Smooth muscle cell (in vitro differentiated cells): ENCODE results near the gene ANKRD44. TPM values are rescaled to one million over a fixed set of nuclear protein-coding genes. Genes with fewer than 3 reads are reported as not detected.

Experiments used
- DNase-seq: peaks from one replicate; lab custom pipeline; 2025; ENCODE audit not compliant: unreplicated experiment; lab: John Stamatoyannopoulos, UW
- H2AFZ ChIP-seq: fragments of 200-600 bp; sonication (generic); 2 replicates; pipeline ENCODE4 v1.6.0; 2016; ENCODE audit warnings: antibody characterized with exemption, low read depth, mild to moderate bottlenecking
- H3F3A ChIP-seq: fragments of 200-600 bp; sonication (generic); 2 replicates; pipeline ENCODE4 v1.6.0; 2017; ENCODE audit warnings: antibody characterized with exemption, low read depth
- H3K27ac ChIP-seq: fragments of 200-600 bp; sonication (generic); 2 replicates; pipeline ENCODE4 v1.5.1; 2016; ENCODE audit warnings: low read depth, mild to moderate bottlenecking
- H3K27me3 ChIP-seq: fragments of 200-600 bp; sonication (generic); 2 replicates; pipeline ENCODE4 v1.6.1; 2016; ENCODE audit warnings: low read depth, mild to moderate bottlenecking
- H3K36me3 ChIP-seq: fragments of 200-600 bp; sonication (generic); 2 replicates; pipeline ENCODE4 v1.5.1; 2016; ENCODE audit warnings: low read depth
- H3K4me1 ChIP-seq: fragments of 200-600 bp; sonication (generic); 2 replicates; pipeline ENCODE4 v1.5.1; 2016; ENCODE audit warnings: low read depth
- H3K4me2 ChIP-seq: fragments of 200-600 bp; sonication (generic); 2 replicates; pipeline ENCODE4 v1.6.0; 2016; ENCODE audit warnings: mild to moderate bottlenecking
- H3K4me3 ChIP-seq: fragments of 200-600 bp; sonication (generic); 2 replicates; pipeline ENCODE4 v1.5.1; 2016; ENCODE audit warnings: mild to moderate bottlenecking
- H3K79me2 ChIP-seq: fragments of 200-600 bp; sonication (generic); 2 replicates; pipeline ENCODE4 v1.6.0; 2016; ENCODE audit warnings: low read depth, mild to moderate bottlenecking
- H3K9ac ChIP-seq: fragments of 200-600 bp; sonication (generic); 2 replicates; pipeline ENCODE4 v1.6.0; 2016; ENCODE audit warnings: low read depth
- H3K9me3 ChIP-seq: fragments of 200-600 bp; sonication (generic); replicated peaks from 2 replicates; pipeline ENCODE4 v1.5.1; 2016; ENCODE audit warnings: low read depth
- H4K20me1 ChIP-seq: fragments of 200-600 bp; sonication (generic); 2 replicates; pipeline ENCODE4 v1.6.0; 2016; ENCODE audit warnings: low read depth
- CTCF ChIP-seq: fragments of 200-600 bp; sonication (generic); IDR thresholded peaks from 2 replicates; pipeline ENCODE4 v1.5.1; 2017; ENCODE audit warnings: borderline replicate concordance, mild to moderate bottlenecking, antibody characterized with exemption; ENCODE audit not compliant: insufficient read depth, poor library complexity, severe bottlenecking
- WGBS: methylation state at CpG from one replicate; pipeline ENCODE4 v1.1.7; 2016; ENCODE audit warnings: low lambda C conversion rate; 5-methylcytosine and 5-hydroxymethylcytosine counted together
- polyA plus RNA-seq: library from polyadenylated mRNA; unstranded; fragments of >200 nt; fragmentation: Nextera tagmentation; extraction: Ambion mirVana; gene quantifications from 2 replicates; pipeline ENCODE4 v1.2.1, GENCODE V29; 2016
- total RNA-seq: library from RNA; depleted of rRNA; stranded (reverse); fragments of >200 nt; gene quantifications from 2 replicates; pipeline ENCODE4 v1.2.3, GENCODE V29; 2014

Gene ANKRD44
- total and polyA plus RNA-seq, 2 experiments from 2014 or later: 3.6 to 5.5 TPM

GRCh38 chr2:197195518-197195917 is 115.1 kb downstream of the ANKRD44 start:
- DNase-seq: no peak
- Histone ChIP-seq H3K36me3 (no peaks in the 10 kb centered on the region), H3K9ac (no peak overlapping the region), H3K27ac (no peak overlapping the region), H3K79me2 (no peaks in the 10 kb centered on the region), H3K27me3 (no peaks in the 10 kb centered on the region), H2AFZ (no peak overlapping the region), H3K9me3 (no peaks in the 10 kb centered on the region), H3K4me1 (no peaks in the 10 kb centered on the region), H3F3A (no peaks in the 10 kb centered on the region), H4K20me1 (no peaks in the 10 kb centered on the region), H3K4me3 (no peak overlapping the region), H3K4me2 (no peak overlapping the region)
- TF ChIP-seq CTCF: no peak
- WGBS: 97% methylated on average over 3 of the region's 3 CpGs

GRCh38 chr2:197191940-197192322 is 118.6 kb downstream of the ANKRD44 start:
- Histone ChIP-seq H4K20me1 (no peaks in the 10 kb centered on the region), H3F3A (no peaks in the 10 kb centered on the region), H2AFZ (no peak overlapping the region), H3K79me2 (no peaks in the 10 kb centered on the region), H3K9me3 (no peaks in the 10 kb centered on the region), H3K9ac (no peak overlapping the region), H3K4me2 (no peak overlapping the region), H3K4me3 (no peak overlapping the region), H3K36me3 (no peaks in the 10 kb centered on the region), H3K27me3 (no peaks in the 10 kb centered on the region), H3K4me1 (no peaks in the 10 kb centered on the region), H3K27ac (no peak overlapping the region)
- DNase-seq: no peak
- no peak for TF ChIP-seq CTCF
- 86% methylated on average over 2 of the region's 2 CpGs for WGBS

- no peak overlapping the region for H3K9ac ChIP-seq
- H3K4me1 ChIP-seq: no peaks in the 10 kb centered on the region
- H4K20me1 ChIP-seq: no peaks in the 10 kb centered on the region
- H2AFZ ChIP-seq: no peak overlapping the region
- DNase-seq: no peak
- no peaks in the 10 kb centered on the region for H3K9me3 ChIP-seq
- H3K27ac ChIP-seq: no peak overlapping the region
- H3K4me3 ChIP-seq: no peak overlapping the region
- 44% methylated on average over 4 of the region's 4 CpGs for WGBS
- H3K27me3 ChIP-seq: no peaks in the 10 kb centered on the region
- TF ChIP-seq CTCF: peak; percentile 72
- no peaks in the 10 kb centered on the region for H3F3A ChIP-seq
- no peaks in the 10 kb centered on the region for H3K36me3 ChIP-seq
- no peak overlapping the region for H3K4me2 ChIP-seq
- no peaks in the 10 kb centered on the region for H3K79me2 ChIP-seq
Observed at GRCh38 chr2:197191177-197191939, 119.2 kb downstream of the ANKRD44 start.

- peaks cover under 1% of the 10 kb centered on the region for H3K4me1 ChIP-seq
- no peak overlapping the region for H3K4me2 ChIP-seq
- no peak for DNase-seq
- no peaks in the 10 kb centered on the region for H3F3A ChIP-seq
- WGBS: 71% methylated on average over 3 of the region's 3 CpGs
- no peaks in the 10 kb centered on the region for H4K20me1 ChIP-seq
- no peak overlapping the region for H2AFZ ChIP-seq
- H3K27ac ChIP-seq: no peak overlapping the region
- TF ChIP-seq CTCF: no peak
- H3K9me3 ChIP-seq: no peaks in the 10 kb centered on the region
- no peak overlapping the region for H3K4me3 ChIP-seq
- H3K79me2 ChIP-seq: no peaks in the 10 kb centered on the region
- no peak overlapping the region for H3K9ac ChIP-seq
- no peaks in the 10 kb centered on the region for H3K27me3 ChIP-seq
- H3K36me3 ChIP-seq: no peaks in the 10 kb centered on the region
Observed at GRCh38 chr2:197190100-197190432, 120.5 kb downstream of the ANKRD44 start.
